Keratinocyte (primary cell): ENCODE results near the gene DKK2.

Source experiments
- EZH2 ChIP-seq: IDR thresholded peaks from one replicate; pipeline ENCODE4 v1.6.1; 2012; ENCODE audit warnings: inconsistent platforms, mild to moderate bottlenecking, low read length, moderate library complexity
- TF ChIP-seq, protein P1 (sequence below), 3 experiments: IDR thresholded peaks in 1 of 3; conservative IDR thresholded peaks in 1 of 3; optimal IDR thresholded peaks in 1 of 3; 2 replicates in 2 of 3; 3 replicates in 1 of 3; pipeline versions ENCODE3 to v1.5.1; 2011; ENCODE audit warnings: low read length in 3 of 3, mild to moderate bottlenecking in 3 of 3, moderate library complexity in 2 of 3, control low read depth in 1 of 3, inconsistent platforms in 1 of 3; ENCODE audit not compliant: insufficient read depth in 2 of 3; ENCODE audit errors: extremely low read depth in 1 of 3

DNA sequence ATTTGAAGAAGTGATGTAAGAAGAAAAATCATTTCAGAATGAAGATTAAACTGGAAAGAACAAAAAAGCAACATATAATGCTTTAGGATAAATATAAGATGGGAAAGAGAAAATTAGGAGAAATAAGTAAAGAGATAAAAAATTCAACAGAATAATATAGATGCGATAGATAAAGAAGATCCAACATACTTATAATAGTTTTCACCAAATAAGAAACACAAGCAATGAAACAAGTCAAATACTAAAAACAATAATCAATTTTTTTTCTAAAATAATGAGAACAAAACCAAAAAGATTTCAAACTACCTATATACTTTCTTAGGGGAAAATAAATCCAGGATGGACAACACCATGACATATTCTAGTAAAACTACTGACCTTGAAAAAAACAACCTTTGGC is 10.1 kb upstream of the DKK2 start:
- TF ChIP-seq, protein P1, sequence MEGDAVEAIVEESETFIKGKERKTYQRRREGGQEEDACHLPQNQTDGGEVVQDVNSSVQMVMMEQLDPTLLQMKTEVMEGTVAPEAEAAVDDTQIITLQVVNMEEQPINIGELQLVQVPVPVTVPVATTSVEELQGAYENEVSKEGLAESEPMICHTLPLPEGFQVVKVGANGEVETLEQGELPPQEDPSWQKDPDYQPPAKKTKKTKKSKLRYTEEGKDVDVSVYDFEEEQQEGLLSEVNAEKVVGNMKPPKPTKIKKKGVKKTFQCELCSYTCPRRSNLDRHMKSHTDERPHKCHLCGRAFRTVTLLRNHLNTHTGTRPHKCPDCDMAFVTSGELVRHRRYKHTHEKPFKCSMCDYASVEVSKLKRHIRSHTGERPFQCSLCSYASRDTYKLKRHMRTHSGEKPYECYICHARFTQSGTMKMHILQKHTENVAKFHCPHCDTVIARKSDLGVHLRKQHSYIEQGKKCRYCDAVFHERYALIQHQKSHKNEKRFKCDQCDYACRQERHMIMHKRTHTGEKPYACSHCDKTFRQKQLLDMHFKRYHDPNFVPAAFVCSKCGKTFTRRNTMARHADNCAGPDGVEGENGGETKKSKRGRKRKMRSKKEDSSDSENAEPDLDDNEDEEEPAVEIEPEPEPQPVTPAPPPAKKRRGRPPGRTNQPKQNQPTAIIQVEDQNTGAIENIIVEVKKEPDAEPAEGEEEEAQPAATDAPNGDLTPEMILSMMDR (optimal IDR thresholded peaks at IDR 0.05 in 1 of 3, IDR thresholded peaks at IDR 0.05 in 1 of 3, conservative IDR thresholded peaks at IDR 0.05 in 1 of 3; ENCODE audit: extremely low read depth in 1 of 3, insufficient read depth in 2 of 3, low read length in 3 of 3) = no peak
- TF ChIP-seq EZH2 = no peak
